Mucosa of gallbladder (tissue), 1 donor: ENCODE results near the gene ELP1. TPM values are rescaled to one million over a fixed set of nuclear protein-coding genes. Genes with fewer than 3 reads are reported as not detected.
"Not testable (repeated sequence)": the region's sequence is repeated elsewhere in the genome, so short reads cannot be mapped to it uniquely, and the experiment has no call there.

ENCODE experiments used
- DNase-seq: peaks from one replicate; pipeline ENCODE4 v3.0.0-alpha.2; 2020; ENCODE audit warnings: low spot score
- total RNA-seq: library from RNA; stranded (reverse); gene quantifications from one replicate; pipeline ENCODE4 v1.2.1, GENCODE V29; 2021
- donor health status: DM: no; HTN: no; CAD: no.

The ELP1 gene
- total RNA-seq, result 22.9 TPM

DNA sequence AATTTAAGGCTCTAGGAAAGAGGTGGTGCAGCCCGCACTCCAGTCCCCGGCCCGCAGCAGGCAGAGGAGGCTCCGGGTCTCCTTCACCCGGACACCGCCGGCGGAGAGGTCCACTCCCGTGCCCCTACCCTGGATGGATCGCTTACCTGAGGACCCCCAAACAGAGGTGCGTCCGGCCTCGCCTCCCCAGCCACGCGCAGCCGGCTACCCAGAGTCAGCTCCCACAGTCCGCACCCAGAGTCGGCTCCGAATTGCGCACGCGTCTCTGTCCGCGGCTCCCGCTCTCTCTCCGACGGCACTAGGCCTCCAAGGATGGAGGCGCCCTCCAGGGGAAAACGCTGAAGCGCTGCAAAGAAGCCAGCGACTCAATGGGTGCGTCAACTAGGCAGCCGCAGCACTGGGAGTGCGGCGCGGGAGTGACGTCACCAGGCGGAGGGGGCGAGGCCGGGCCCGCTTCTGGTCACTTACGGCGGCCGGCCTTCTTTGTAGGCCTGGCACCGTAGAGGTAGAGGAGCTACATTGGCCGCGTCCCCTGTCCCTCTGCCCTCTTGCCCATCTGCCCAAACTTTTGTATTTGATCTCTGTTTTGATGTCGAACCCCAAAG lies at the start of gene ELP1:
TSS of gene ELP1 (minus strand) at position 407 of the 605 bp plus-strand sequence. CDS start 2,978 bp downstream, outside the sequence.
- DNase-seq, result peak; percentile 92

GRCh38 chr9:108980893-108981292 lies 47.0 kb upstream of the ELP1 start:
- no peak for DNase-seq

- DNase-seq, result no peak
These were observed 44.3 kb upstream of the ELP1 start for GRCh38 chr9:108978205-108978604.

DNA sequence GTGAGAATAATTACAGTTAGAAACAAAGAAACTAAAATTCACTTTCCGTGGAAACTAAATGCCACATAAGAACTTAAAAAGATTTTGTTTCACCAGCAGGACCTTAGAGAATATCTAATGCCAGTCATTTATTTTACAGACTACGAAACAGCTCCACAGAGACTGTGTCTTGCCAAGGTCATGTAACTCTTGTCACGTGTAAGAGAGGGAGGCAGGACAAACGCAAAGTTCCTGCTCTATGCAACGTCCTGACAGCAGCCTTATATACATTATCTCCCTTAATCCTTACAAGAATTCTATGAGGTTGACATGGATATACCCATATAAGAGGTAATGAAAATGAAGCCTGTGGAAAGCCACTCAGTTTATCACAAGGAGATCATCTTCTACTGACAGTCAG lies 40.0 kb upstream of the ELP1 start:
- DNase-seq, result no peak

GRCh38 chr9:108972626-108973209 lies 38.8 kb upstream of the ELP1 start:
- no peak for DNase-seq

DNA sequence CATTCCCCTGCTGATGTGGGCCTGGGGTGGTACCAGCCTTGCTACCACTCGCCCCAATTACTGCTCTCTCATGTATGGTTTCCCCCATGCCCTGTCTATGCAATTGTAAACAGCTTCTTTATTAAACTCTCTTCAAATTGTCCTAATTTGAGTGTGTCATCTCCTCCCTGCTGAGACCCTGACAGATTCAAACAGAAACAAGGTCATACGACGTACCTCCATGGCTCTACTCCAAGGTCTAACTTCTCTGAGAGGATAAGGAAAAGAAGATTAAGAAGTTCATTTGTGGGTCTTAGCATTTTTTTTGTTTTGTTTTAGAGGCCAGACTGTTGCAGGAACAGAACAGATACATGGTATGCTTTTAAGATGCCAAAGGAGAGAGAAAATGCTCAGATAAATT lies 38.3 kb upstream of the ELP1 start:
- DNase-seq, result no peak

GRCh38 chr9:108971392-108971791 lies 37.5 kb upstream of the ELP1 start:
- not testable (repeated sequence) for DNase-seq

- no peak for DNase-seq
These were observed 34.0 kb upstream of the ELP1 start for GRCh38 chr9:108967916-108968315.

DNA sequence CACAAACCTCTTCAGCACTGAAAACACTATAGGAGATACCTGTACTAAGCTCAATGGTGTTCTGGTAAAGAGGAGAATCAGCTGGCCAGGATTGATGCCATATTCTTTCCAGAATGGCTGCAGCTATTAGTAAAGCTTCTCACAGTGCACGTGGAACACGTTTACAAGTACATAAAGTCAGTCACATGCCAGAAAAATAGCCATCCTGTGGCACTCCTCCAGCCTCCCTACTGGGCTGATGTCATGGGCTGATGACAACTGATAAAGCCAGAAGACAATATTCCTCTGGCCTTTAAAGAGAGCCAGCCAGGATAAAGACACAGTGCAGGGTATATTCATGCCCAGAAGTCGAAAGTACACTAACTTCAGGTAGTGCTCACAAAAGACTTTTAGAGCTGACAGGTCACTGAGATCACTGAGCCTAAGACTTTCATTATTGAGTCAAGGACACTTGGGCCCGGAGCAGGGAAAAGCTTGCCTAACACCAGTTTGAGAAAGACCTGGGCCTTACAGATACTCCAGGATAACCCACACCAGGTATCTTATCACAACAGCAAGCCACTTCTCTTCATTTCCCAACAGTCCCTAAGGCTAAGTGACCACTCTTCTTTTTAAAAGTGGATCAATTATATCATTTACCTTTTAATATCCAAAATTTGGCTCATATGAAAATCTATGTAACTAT lies 29.7 kb upstream of the ELP1 start:
- no peak for DNase-seq

GRCh38 chr9:108961151-108961550 lies 27.2 kb upstream of the ELP1 start:
- DNase-seq, result no peak

- no peak for DNase-seq
These were observed 26.4 kb upstream of the ELP1 start for GRCh38 chr9:108960331-108960730.

GRCh38 chr9:108956631-108957026 lies 22.7 kb upstream of the ELP1 start:
- no peak for DNase-seq

GRCh38 chr9:108956022-108956630 lies 22.2 kb upstream of the ELP1 start:
- no peak for DNase-seq

DNA sequence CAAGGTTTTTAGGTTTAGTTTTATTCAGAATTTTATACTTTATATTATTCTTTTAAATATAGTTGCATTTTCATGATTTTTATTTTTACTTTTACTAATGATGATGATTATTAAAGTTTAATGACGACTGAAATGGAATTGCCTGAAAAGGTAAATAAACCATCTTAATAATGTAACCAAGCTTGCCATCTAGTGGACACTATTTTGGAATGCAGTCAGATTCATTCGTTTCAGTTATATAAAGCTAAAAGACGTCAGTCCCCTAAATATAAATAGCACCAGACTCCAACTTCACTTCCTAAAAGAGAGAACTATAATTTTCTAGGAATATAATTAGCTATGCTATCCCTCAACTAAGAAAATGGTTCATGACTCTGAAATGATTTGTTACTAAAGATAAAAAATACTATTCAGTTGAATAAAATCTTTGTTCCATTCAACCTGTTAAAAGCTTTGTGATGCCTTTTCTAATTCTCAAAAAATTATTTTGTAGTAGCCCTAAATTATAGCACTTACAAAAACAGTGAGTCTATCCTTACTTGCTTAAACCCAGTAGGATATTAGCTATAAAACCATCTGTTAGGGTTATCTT lies 20.2 kb upstream of the ELP1 start:
- no peak for DNase-seq

- DNase-seq, result no peak
These were observed 17.7 kb upstream of the ELP1 start for GRCh38 chr9:108951578-108951977.

DNA sequence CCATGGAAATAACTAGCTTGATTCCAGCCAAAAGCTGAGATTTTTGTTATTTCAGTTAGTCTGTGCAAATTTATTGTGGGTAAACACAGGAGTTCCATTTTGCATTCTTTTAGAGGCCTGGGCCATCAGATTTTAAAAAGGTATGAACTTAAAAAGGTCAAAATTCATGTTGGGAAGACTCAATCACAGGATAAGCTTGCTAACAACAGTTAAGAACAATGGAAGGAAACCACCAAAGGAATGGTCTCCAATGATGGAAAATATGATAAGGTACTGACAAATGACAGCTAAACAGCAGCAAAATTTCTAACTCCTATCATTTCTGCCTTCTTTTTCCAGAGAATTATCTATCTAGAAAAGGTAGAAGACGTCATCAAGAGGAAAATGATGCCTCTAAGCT lies 16.2 kb upstream of the ELP1 start:
- DNase-seq, result no peak

GRCh38 chr9:108939975-108940374 lies 6.1 kb upstream of the ELP1 start:
- no peak for DNase-seq

- DNase-seq, result no peak
These were observed 3.8 kb upstream of the ELP1 start for GRCh38 chr9:108937561-108938305.

GRCh38 chr9:108934323-108934893 lies 484 bp upstream of the ELP1 start, which contains the start of gene ABITRAM:
Gene ABITRAM, plus strand, starts transcription at chr9:108934400. Its CDS starts 87 bp downstream, at chr9:108934487.
- DNase-seq, result peak; percentile 74

DNA sequence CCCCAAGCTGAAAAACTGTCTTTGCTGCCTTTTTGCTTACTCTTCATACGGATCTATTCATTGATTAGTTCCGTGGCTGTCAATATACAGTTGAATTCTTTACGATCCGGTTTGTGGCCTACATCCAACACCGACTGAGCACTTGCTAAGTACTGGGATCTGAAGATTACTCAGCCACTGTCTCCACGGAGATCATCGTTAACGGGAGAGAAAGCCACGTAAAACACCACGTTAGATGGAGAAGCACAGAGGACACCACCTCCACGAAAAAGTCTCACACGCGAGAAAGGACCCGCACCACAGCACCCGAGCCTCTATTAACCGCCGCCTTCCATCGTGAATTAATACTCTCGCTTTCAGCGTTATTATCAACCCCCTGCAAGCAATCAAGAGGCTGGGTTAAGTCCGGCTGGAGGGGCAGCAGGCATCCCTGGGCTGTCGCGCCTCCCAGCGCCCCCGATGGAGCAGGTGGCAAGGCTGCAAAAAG lies 650 bp downstream of the ELP1 start:
- DNase-seq, result no peak

DNA sequence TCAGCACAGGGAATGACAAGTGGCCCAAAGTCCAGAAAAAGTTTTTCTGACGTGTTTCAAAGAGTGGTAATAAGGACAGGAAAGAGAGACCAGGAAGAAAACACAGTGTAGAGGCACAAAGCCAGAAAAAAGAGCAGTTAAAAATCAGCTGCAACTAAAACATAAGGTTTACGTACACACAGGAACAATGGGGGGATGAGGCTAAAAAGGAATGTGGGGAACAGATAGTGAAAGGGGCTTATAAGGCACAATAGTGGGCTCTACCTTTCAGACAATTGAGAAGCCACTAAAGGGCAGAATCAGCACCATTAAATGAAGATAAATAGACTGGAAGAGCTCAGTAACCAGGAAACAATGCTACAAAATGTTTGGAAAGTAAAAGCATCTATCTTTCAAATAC lies 5.5 kb downstream of the ELP1 start:
- no peak for DNase-seq
